ENCODE results near the gene CCL4. TPM values are rescaled to one million over a fixed set of nuclear protein-coding genes. Genes with fewer than 3 reads are reported as not detected.
"Not testable (repeated sequence)": the region's sequence is repeated elsewhere in the genome, so short reads cannot be mapped to it uniquely, and the experiment has no call there.

The CCL4 gene
- total RNA-seq, 4 donors from 2014 or later, result 0.90 to 2.4 (median 1.9) TPM; not detected in 1

DNA sequence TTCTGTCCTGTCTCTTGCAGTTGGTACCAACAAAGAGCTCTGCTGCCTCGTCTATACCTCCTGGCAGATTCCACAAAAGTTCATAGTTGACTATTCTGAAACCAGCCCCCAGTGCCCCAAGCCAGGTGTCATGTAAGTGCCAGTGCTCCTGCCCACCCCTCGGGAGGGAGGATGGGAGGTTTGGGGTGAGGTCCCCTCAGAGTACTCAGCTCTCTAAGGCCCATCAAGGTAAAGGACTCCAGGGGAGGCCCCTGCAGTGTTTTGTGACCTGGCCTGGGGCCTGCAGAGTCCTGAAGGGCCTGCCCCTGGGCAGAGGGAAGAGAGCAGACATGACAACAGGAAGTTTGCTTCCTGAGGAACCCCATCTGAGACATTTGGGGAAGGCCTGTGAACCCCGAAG, 33.2 kb upstream of the CCL4 start:
- no peak for TF ChIP-seq EP300 (IDR thresholded peaks at IDR 0.05)
- TF ChIP-seq, protein P1, sequence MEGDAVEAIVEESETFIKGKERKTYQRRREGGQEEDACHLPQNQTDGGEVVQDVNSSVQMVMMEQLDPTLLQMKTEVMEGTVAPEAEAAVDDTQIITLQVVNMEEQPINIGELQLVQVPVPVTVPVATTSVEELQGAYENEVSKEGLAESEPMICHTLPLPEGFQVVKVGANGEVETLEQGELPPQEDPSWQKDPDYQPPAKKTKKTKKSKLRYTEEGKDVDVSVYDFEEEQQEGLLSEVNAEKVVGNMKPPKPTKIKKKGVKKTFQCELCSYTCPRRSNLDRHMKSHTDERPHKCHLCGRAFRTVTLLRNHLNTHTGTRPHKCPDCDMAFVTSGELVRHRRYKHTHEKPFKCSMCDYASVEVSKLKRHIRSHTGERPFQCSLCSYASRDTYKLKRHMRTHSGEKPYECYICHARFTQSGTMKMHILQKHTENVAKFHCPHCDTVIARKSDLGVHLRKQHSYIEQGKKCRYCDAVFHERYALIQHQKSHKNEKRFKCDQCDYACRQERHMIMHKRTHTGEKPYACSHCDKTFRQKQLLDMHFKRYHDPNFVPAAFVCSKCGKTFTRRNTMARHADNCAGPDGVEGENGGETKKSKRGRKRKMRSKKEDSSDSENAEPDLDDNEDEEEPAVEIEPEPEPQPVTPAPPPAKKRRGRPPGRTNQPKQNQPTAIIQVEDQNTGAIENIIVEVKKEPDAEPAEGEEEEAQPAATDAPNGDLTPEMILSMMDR (IDR thresholded peaks at IDR 0.05), result no peak
- no peak for TF ChIP-seq POLR2A (IDR thresholded peaks at IDR 0.05)
- Histone ChIP-seq H3K27ac (no peak overlapping the region), H3K27me3 (no peaks in the 10 kb centered on the region), H3K4me1 (no peaks in the 10 kb centered on the region), H3K36me3 (no peaks in the 10 kb centered on the region), H3K9me3 (no peaks in the 10 kb centered on the region), H3K4me3 (no peak overlapping the region)
- 62 to 71% methylated on average over 3 of the region's 3 CpGs for WGBS, 2 donors
- DNase-seq (ENCODE audit: low spot score in 2 of 2), result no peak

DNA sequence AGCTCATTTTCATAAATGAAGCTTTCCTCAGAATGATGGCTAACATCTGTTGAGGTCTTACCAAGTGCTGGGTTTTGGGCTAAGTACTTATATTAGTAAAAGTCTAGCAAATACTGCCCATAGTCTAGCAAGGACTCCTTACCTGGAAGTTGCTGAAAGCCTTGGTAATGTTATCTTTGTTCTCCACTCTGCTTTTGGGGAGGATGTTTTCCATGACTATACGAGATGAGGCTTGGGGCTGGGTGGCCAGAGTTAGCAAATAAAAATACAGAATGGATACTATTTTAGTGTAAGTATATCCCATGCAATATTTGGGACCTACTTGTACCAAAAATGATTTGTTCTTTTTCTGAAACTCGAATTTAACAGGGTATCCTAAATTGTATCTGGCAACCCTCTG, 31.9 kb upstream of the CCL4 start:
- H3K27ac ChIP-seq, result no peak overlapping the region
- H3K36me3 ChIP-seq, result no peaks in the 10 kb centered on the region
- H3K27me3 ChIP-seq, result no peaks in the 10 kb centered on the region
- TF ChIP-seq, protein P1 (IDR thresholded peaks at IDR 0.05), result no peak
- TF ChIP-seq EP300 (IDR thresholded peaks at IDR 0.05) (no peak), POLR2A (IDR thresholded peaks at IDR 0.05) (no peak)
- no peak overlapping the region for H3K4me3 ChIP-seq
- H3K9me3 ChIP-seq, result no peaks in the 10 kb centered on the region
- no peaks in the 10 kb centered on the region for H3K4me1 ChIP-seq
- DNase-seq (ENCODE audit: low spot score in 2 of 2), result no peak
- WGBS, 2 donors, result 72 to 73% methylated on average over 2 of the region's 2 CpGs

DNA sequence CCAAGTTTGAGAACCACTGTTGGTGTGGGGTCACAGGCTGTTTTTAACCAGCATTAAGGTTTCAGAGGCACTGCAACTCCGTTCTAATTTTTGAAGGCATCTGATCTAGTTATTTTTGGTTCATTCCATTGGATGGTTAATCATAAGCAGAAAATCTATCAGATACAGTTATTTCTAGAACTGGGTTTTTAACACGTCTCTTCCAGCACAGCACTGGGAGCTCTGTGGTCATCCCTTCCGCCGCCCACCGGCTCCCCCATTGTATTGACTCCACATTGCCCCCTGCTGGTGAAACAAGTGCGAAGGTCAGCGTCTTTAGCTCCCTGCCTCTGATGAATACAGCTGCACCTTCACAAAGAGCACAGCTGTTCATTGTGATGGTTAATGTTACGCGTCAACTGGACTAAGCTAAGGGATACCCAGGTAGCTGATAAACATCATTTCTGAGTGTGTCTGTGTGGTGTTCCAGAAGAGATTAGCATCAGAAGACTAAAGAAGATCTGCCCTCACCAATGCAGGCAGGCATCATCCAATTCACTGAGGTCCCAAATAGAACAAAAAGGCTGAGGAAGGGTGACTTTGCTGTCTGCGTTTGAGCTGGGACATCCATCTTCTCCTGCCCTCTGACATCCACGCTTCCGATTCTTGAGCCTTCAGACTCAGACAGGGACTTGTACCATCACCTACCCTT, 31.1 kb upstream of the CCL4 start:
- no peak for TF ChIP-seq EP300 (IDR thresholded peaks at IDR 0.05)
- TF ChIP-seq, protein P1 (IDR thresholded peaks at IDR 0.05), result peak; percentile 35 to 59 (median 37)
- H3K27me3 ChIP-seq, result no peaks in the 10 kb centered on the region
- no peaks in the 10 kb centered on the region for H3K4me1 ChIP-seq
- H3K4me3 ChIP-seq, result no peak overlapping the region
- peaks cover 0 to 3% (median 0%) of the 10 kb centered on the region in 4 donors for H3K9me3 ChIP-seq
- no peaks in the 10 kb centered on the region for H3K36me3 ChIP-seq
- no peak overlapping the region for H3K27ac ChIP-seq
- 30 to 42% methylated on average over 12 of the region's 12 CpGs for WGBS, 2 donors
- peak in 1 of 2 donors; percentile 57 for DNase-seq (ENCODE audit: low spot score in 2 of 2)

DNA sequence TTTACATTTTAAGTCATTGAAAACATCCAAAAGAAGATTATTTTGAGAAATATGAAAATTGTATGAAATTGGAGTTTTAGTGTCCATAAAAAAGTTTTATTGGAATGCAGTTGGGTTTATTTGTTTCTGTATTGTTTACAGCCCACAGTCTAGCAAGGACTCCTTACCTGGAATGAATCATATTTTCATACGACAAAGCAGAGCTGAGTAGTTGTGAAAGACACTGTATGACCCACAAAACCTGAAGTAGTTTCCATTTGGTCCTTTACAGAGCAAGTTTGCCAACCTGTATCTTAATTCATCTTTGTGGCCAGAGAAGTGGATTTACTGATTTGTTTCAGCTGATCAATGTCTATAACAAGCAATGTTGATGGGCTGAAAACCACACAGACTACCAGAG, 29.3 kb upstream of the CCL4 start:
- Histone ChIP-seq H3K9me3 (peaks cover 0 to 3% (median 0%) of the 10 kb centered on the region in 4 donors), H3K4me3 (no peak overlapping the region), H3K36me3 (no peaks in the 10 kb centered on the region), H3K27ac (no peak overlapping the region), H3K27me3 (no peaks in the 10 kb centered on the region), H3K4me1 (no peaks in the 10 kb centered on the region)
- WGBS, 2 donors, result 84 to 88% methylated on average over 1 of the region's 1 CpG
- no peak for DNase-seq (ENCODE audit: low spot score in 2 of 2)
- TF ChIP-seq EP300 (IDR thresholded peaks at IDR 0.05) (no peak), POLR2A (IDR thresholded peaks at IDR 0.05) (no peak)
- TF ChIP-seq, protein P1 (IDR thresholded peaks at IDR 0.05), result no peak

DNA sequence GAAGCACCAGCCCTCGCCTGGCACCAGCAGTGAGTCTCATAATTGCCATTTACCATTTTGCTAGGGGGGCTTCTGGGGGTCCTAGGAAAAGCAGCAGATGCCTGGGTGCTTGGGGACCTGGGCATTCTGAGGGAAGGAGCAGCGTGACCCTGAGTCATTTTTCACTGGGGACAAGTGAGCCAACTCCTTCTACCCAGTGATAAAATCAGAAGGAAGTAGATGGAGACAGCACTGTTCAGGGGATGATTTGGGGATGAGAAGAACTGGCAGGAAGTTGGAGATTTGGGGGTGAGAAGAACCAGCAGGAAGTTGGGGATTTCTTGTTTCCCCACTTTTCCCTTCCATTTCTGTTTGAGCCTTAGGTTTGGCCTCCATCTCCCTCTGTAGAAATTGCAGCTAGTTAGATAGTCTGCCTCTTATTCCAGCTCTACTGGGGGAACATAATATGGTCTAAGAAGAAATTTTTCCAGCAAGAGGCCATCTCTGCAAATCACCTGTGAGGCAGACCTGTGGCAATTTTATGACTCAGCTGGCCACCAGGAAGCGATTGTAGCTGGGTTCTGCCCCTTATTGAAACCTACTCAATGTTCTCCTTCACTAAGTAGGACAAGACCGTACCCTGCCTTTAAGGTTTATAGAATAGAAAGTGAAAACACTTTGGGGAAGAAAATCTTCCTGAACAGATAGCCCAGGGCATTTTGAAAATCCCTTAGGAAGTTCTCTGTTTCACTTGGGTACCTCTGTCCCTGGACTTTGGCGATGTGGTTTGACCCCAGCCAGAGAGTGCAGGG, 21.8 kb upstream of the CCL4 start:
- H3K4me1 ChIP-seq; DNase-seq (ENCODE audit: low spot score in 2 of 2); H3K36me3 ChIP-seq; H3K4me3 ChIP-seq; H3K9me3 ChIP-seq; H3K27me3 ChIP-seq: not testable (repeated sequence)
- 73 to 76% methylated on average over 5 of the region's 5 CpGs for WGBS, 2 donors
- H3K27ac ChIP-seq, result peak overlapping the region in 1 of 4 donors; percentile 59

DNA sequence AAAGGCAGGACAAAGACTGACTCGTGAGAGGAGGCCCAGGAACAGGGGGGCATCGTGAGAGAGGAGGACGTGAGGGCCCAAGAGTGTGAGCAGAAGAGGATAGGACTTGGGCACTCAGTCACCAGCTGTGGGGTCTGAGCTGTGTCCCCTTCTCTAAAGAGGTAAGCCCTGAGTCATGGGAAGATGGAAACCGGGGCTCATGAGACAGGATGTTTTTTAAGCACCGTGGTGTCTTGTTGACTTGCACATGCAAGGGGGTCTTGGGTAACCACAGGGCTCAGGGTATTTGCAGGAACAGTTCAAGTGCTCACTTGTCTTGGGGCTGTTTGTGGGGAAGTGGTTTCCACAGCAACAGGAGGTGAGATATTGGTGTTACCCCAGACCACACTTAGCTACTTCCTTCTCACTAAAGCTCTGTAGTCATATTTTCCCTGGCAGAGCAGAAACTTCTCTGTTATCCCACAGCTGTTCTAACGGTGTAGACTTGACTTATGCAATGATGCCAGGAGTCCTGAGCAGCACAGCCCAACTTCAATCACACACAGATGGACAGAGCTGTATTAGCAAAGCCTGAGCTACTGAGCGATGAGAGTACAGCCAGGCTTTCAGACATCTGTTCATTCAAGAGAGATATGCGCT, 21.0 kb upstream of the CCL4 start:
- H3K4me1 ChIP-seq, H3K27me3 ChIP-seq, H3K4me3 ChIP-seq, H3K9me3 ChIP-seq, H3K36me3 ChIP-seq: not testable (repeated sequence)
- H3K27ac ChIP-seq, result peak overlapping the region in 1 of 4 donors; percentile 59
- WGBS, 2 donors, result 68 to 72% methylated on average over 7 to 8 of the region's 8 CpGs
- DNase-seq (ENCODE audit: low spot score in 2 of 2), result peak in 1 of 2 donors; percentile 13

DNA sequence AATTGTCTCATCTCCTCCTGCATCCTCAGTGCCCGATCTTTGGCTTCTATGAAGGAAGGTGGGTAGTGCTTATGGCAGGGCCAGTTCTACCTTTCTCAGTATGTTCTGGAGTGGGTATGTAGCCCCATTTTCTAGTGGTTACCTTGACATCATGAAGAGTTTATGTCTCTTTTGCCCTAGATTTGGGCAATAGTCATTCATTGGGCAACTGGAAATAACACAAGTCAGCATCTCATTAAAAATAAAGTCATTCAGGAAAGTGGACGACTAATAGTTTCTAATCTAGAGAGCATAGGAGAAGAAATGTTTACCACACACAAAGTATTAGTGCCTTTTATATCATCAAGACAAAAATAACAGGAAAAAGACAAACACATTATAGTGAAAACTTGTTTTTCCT, 19.9 kb upstream of the CCL4 start:
- H3K36me3 ChIP-seq; H3K4me3 ChIP-seq; H3K9me3 ChIP-seq; H3K27ac ChIP-seq; DNase-seq (ENCODE audit: low spot score in 2 of 2); H3K4me1 ChIP-seq; H3K27me3 ChIP-seq: not testable (repeated sequence)
- WGBS, 2 donors, result 75 to 93% methylated on average over 2 of the region's 2 CpGs

All from tibial nerve (tissue), 4 donors.